HepG2 (cell line): Measurements from ENCODE around the gene CDC14A. TPM values are rescaled to one million over a fixed set of nuclear protein-coding genes. Genes with fewer than 3 reads are reported as not detected.

Experiments
- ARNT ChIP-seq: fragments of 450-650 bp; IDR thresholded peaks from 2 replicates; pipeline ENCODE4 v1.6.1; 2017
- CEBPB ChIP-seq: IDR thresholded peaks from 2 replicates; pipeline ENCODE4 v1.6.1; 2011; ENCODE audit warnings: low read depth, low read length, improper control_type of control experiment, borderline replicate concordance
- EP300 ChIP-seq, 3 experiments: sonication (generic) in 1 of 3; formaldehyde crosslinking in 1 of 3; IDR thresholded peaks; 2 replicates each; pipeline versions ENCODE4 v1.5.1 to v1.6.1; 2011 to 2020; ENCODE audit warnings: low read depth in 2 of 3, low read length in 2 of 3, borderline replicate concordance in 1 of 3, improper control_type of control experiment in 1 of 3, mild to moderate bottlenecking in 1 of 3, missing genetic modification reagents in 1 of 3, moderate library complexity in 1 of 3
- ESRRA ChIP-seq: sonication (generic); formaldehyde crosslinking; IDR thresholded peaks from 2 replicates; pipeline ENCODE4 v1.5.1; 2020; ENCODE audit warnings: mild to moderate bottlenecking, low read depth, missing genetic modification reagents
- HMG20A ChIP-seq: IDR thresholded peaks from 2 replicates; pipeline ENCODE4 v1.6.1; 2016; ENCODE audit warnings: borderline replicate concordance
- HOXA5 ChIP-seq: sonication (generic); formaldehyde crosslinking; IDR thresholded peaks from 2 replicates; pipeline ENCODE4 v1.4.0; 2020; ENCODE audit warnings: missing genetic modification reagents
- JUND ChIP-seq: sonication (generic); formaldehyde crosslinking; IDR thresholded peaks from 2 replicates; pipeline ENCODE4 v1.8.0; 2022; ENCODE audit warnings: mild to moderate bottlenecking, missing genetic modification reagents
- KLF13 ChIP-seq: sonication (generic); formaldehyde crosslinking; IDR thresholded peaks from 2 replicates; pipeline ENCODE4 v1.4.0; 2020; ENCODE audit warnings: mild to moderate bottlenecking, missing genetic modification reagents
- MAFK ChIP-seq, 2 experiments: IDR thresholded peaks in 1 of 2; conservative IDR thresholded peaks in 1 of 2; 2 replicates each; pipeline ENCODE4 v1.6.1; 2011; ENCODE audit warnings: improper control_type of control experiment in 2 of 2, low read length in 2 of 2
- NCOR1 ChIP-seq: fragments of 200-600 bp; sonication (generic); IDR thresholded peaks from 2 replicates; pipeline ENCODE4 v1.7.0; 2017; ENCODE audit warnings: antibody characterized with exemption, low read length, borderline replicate concordance
- NFE2 ChIP-seq: sonication (generic); formaldehyde crosslinking; IDR thresholded peaks from 2 replicates; pipeline ENCODE4 v1.4.0; 2020; ENCODE audit warnings: missing genetic modification reagents
- NFIB ChIP-seq: sonication (generic); formaldehyde crosslinking; IDR thresholded peaks from 2 replicates; pipeline ENCODE4 v1.9.0; 2021; ENCODE audit warnings: missing genetic modification reagents, mild to moderate bottlenecking, borderline replicate concordance
- NFYC ChIP-seq: IDR thresholded peaks from 2 replicates; pipeline ENCODE4 v1.6.1; 2016; ENCODE audit warnings: missing genetic modification reagents, missing compliant biosample characterization
- NR2F1 ChIP-seq, 2 experiments: fragments of 450-650 bp in 1 of 2; formaldehyde crosslinking in 1 of 2; IDR thresholded peaks; 2 replicates each; pipeline versions ENCODE4 v1.5.0 to v1.6.1; 2016 to 2020; ENCODE audit warnings: mild to moderate bottlenecking in 1 of 2, missing compliant biosample characterization in 1 of 2, missing genetic modification reagents in 1 of 2, moderate library complexity in 1 of 2
- NRL ChIP-seq: sonication (generic); formaldehyde crosslinking; IDR thresholded peaks from 2 replicates; pipeline ENCODE4 v1.5.0; 2020; ENCODE audit warnings: missing genetic modification reagents, mild to moderate bottlenecking, moderate library complexity, borderline replicate concordance
- PCBP2 ChIP-seq: fragments of 200-400 bp; formaldehyde crosslinking; optimal IDR thresholded peaks from 2 replicates; pipeline ENCODE3; 2018; ENCODE audit warnings: low read length, low read depth; ENCODE audit not compliant: poor library complexity, severe bottlenecking
- PTBP1 ChIP-seq: fragments of 200-400 bp; formaldehyde crosslinking; IDR thresholded peaks from 2 replicates; pipeline ENCODE4 v1.6.1; 2018; ENCODE audit warnings: low read length, low read depth; ENCODE audit not compliant: poor library complexity, severe bottlenecking
- SALL1 ChIP-seq: sonication (generic); formaldehyde crosslinking; IDR thresholded peaks from 2 replicates; pipeline ENCODE4 v1.8.0; 2022; ENCODE audit warnings: mild to moderate bottlenecking, missing genetic modification reagents
- SCMH1 ChIP-seq: sonication (generic); formaldehyde crosslinking; IDR thresholded peaks from 2 replicates; pipeline ENCODE4 v1.9.0; 2021; ENCODE audit warnings: missing genetic modification reagents, mild to moderate bottlenecking, borderline replicate concordance
- ZBTB43 ChIP-seq: sonication (generic); formaldehyde crosslinking; conservative IDR thresholded peaks from 2 replicates; pipeline ENCODE4 v1.4.0; 2020; ENCODE audit warnings: missing genetic modification reagents
- ZC3H13 ChIP-seq: sonication (generic); formaldehyde crosslinking; IDR thresholded peaks from 2 replicates; pipeline ENCODE4 v1.8.1; 2023; ENCODE audit warnings: mild to moderate bottlenecking, missing genetic modification reagents, moderate library complexity
- ZGPAT ChIP-seq: IDR thresholded peaks from 2 replicates; pipeline ENCODE4 v1.6.1; 2016; ENCODE audit warnings: mild to moderate bottlenecking
- ZKSCAN8 ChIP-seq: IDR thresholded peaks from 2 replicates; pipeline ENCODE4 v1.6.1; 2016; ENCODE audit warnings: borderline replicate concordance, missing genetic modification reagents, missing compliant biosample characterization
- ZNF329 ChIP-seq: sonication (generic); formaldehyde crosslinking; IDR thresholded peaks from 2 replicates; pipeline ENCODE4 v1.9.0; 2021; ENCODE audit warnings: low read depth, mild to moderate bottlenecking, missing genetic modification reagents
- ZNF549 ChIP-seq: sonication (generic); formaldehyde crosslinking; IDR thresholded peaks from 2 replicates; pipeline ENCODE4 v1.5.0; 2020; ENCODE audit warnings: missing genetic modification reagents
- ZNF703 ChIP-seq: sonication (generic); formaldehyde crosslinking; IDR thresholded peaks from 2 replicates; pipeline ENCODE4 v1.5.1; 2020; ENCODE audit warnings: missing genetic modification reagents, mild to moderate bottlenecking, moderate library complexity, borderline replicate concordance
- ZNF737 ChIP-seq: sonication (generic); formaldehyde crosslinking; IDR thresholded peaks from 2 replicates; pipeline ENCODE4 v1.5.0; 2020; ENCODE audit warnings: missing genetic modification reagents, mild to moderate bottlenecking, borderline replicate concordance
- ZNF816 ChIP-seq: sonication (generic); formaldehyde crosslinking; IDR thresholded peaks from 2 replicates; pipeline ENCODE4 v1.8.0; 2022; ENCODE audit warnings: missing genetic modification reagents, mild to moderate bottlenecking, borderline replicate concordance
- ZSCAN29 ChIP-seq: sonication (generic); formaldehyde crosslinking; conservative IDR thresholded peaks from 2 replicates; pipeline ENCODE4 v1.4.0; 2020; ENCODE audit warnings: mild to moderate bottlenecking, missing genetic modification reagents
- polyA plus RNA-seq, 8 experiments: library from polyadenylated mRNA; depleted of rRNA in 3 of 8; stranded (reverse) in 7 of 8; unstranded in 1 of 8; fragments of >200 nt; fragmentation: Illumina TruSeq in 4 of 8; extraction: Trizol in 4 of 8; gene quantifications; 2 replicates each; pipeline versions ENCODE4 v1.2.1 to v1.2.3, GENCODE V29; 2011 to 2016; ENCODE audit warnings: low read depth in 4 of 8, missing spikeins in 1 of 8, mixed read lengths in 1 of 8; ENCODE audit not compliant: insufficient read depth in 1 of 8
- total RNA-seq, 5 experiments: library from RNA; depleted of rRNA; stranded (reverse); fragments of >200 nt; fragmentation: Illumina TruSeq; extraction: Trizol; gene quantifications; 2 replicates each; pipeline ENCODE4 v1.2.3, GENCODE V29; 2016; ENCODE audit warnings: low read depth in 1 of 5

The CDC14A gene
- total and polyA plus RNA-seq, 2 of the 13 experiments (the other 11 are each of a cell fraction or from before 2014, with no cell fraction given), result 2.8 to 4.9 TPM

GRCh38 chr1:100479620-100480338 lies 127.5 kb downstream of the CDC14A start (continued):
- TF ChIP-seq PTBP1, result no peak
- peak; percentile 22 to 70; a peak in 2 of 4 replicates for TF ChIP-seq MAFK (conservative IDR thresholded peaks at IDR 0.05 in 1 of 2, IDR thresholded peaks at IDR 0.05 in 1 of 2; ENCODE audit: low read length in 2 of 2)
- TF ChIP-seq ZNF549 (CRISPR knock-in tag), result no peak
- TF ChIP-seq JUND (CRISPR knock-in tag), result no peak
- TF ChIP-seq NRL, result no peak
- no peak for TF ChIP-seq NFYC (CRISPR knock-in tag)
- no peak for TF ChIP-seq ZC3H13 (CRISPR knock-in tag)
- TF ChIP-seq SCMH1 (CRISPR knock-in tag), result no peak
- no peak for TF ChIP-seq PCBP2
- TF ChIP-seq CEBPB, result peak; percentile 67
- TF ChIP-seq NFIB (CRISPR knock-in tag), result no peak
- TF ChIP-seq ZSCAN29, result no peak
- no peak for TF ChIP-seq ZNF816 (CRISPR knock-in tag)
- peak; percentile 53; the same call in 1 of the 2 replicates for TF ChIP-seq HMG20A (CRISPR knock-in tag)
- TF ChIP-seq ESRRA (CRISPR knock-in tag), result no peak
- peak in 1 of 2 experiments; percentile 49; a peak in 2 of 4 replicates for TF ChIP-seq EP300 (IDR thresholded peaks at IDR 0.05; ENCODE audit: low read depth in 2 of 2, low read length in 2 of 2)
- TF ChIP-seq EP300 (CRISPR knock-in tag; IDR thresholded peaks at IDR 0.05; ENCODE audit: borderline replicate concordance), result no peak
- TF ChIP-seq ARNT, result no peak
- no peak for TF ChIP-seq NR2F1 (CRISPR knock-in tag; IDR thresholded peaks at IDR 0.05)
- TF ChIP-seq NCOR1, result peak; percentile 62; the same call in 1 of the 2 replicates
- TF ChIP-seq ZKSCAN8 (CRISPR knock-in tag), result no peak
- 0 out of 2 replicates have a peak, but pooled peaks have one; percentile 31 for TF ChIP-seq HOXA5 (CRISPR knock-in tag)
- TF ChIP-seq KLF13 (CRISPR knock-in tag), result no peak
- no peak for TF ChIP-seq ZNF737
- no peak for TF ChIP-seq ZNF703 (CRISPR knock-in tag)
- TF ChIP-seq NFE2 (CRISPR knock-in tag), result no peak
- 0 out of 2 replicates have a peak, but pooled peaks have one; percentile 36 for TF ChIP-seq ZGPAT (CRISPR knock-in tag)
- TF ChIP-seq SALL1, result no peak
- no peak for TF ChIP-seq ZBTB43 (CRISPR knock-in tag)
- TF ChIP-seq ZNF329 (CRISPR knock-in tag), result no peak
